GDM1 (cell line): ENCODE data around the gene HSF4.

Source experiments
- DNase-seq: peaks from one replicate; lab custom pipeline; 2025; lab: John Stamatoyannopoulos, UW

The HSF4 gene

GRCh38 chr16:67184995-67185650, 20.6 kb downstream of the HSF4 start:
- DNase-seq = peak; percentile 44

- no peak for DNase-seq
Measured at GRCh38 chr16:67185651-67186134, 21.1 kb downstream of the HSF4 start.

- DNase-seq = no peak
Measured at GRCh38 chr16:67186550-67186950, 22.0 kb downstream of the HSF4 start.

- no peak for DNase-seq
Measured at GRCh38 chr16:67187175-67187890, 22.8 kb downstream of the HSF4 start.

GRCh38 chr16:67188323-67188722, 23.8 kb downstream of the HSF4 start:
- no peak for DNase-seq

GRCh38 chr16:67188798-67189197, 24.3 kb downstream of the HSF4 start:
- DNase-seq = no peak

- DNase-seq = no peak
Measured at GRCh38 chr16:67190041-67190440, 25.5 kb downstream of the HSF4 start, which contains the start of gene EXOC3L1. Gene EXOC3L1 (minus strand): TSS chr16:67190136. CDS start chr16:67189676, 460 bp downstream.

GRCh38 chr16:67190448-67191399, 26.2 kb downstream of the HSF4 start:
- no peak for DNase-seq

GRCh38 chr16:67191411-67191994, 27.0 kb downstream of the HSF4 start:
- DNase-seq = no peak

- peak; percentile 80 for DNase-seq
Measured at GRCh38 chr16:67191995-67192681, 27.6 kb downstream of the HSF4 start, which contains the start of gene E2F4. Gene E2F4 (plus strand): TSS chr16:67192155. CDS start chr16:67192228, 73 bp downstream.

- DNase-seq = no peak
Measured at GRCh38 chr16:67192781-67193361, 28.3 kb downstream of the HSF4 start.

- DNase-seq = no peak
Measured at GRCh38 chr16:67193536-67193935, 29.0 kb downstream of the HSF4 start.

- no peak for DNase-seq
Measured at GRCh38 chr16:67194260-67194659, 29.7 kb downstream of the HSF4 start.

- DNase-seq = no peak
Measured at GRCh38 chr16:67195676-67196075, 31.1 kb downstream of the HSF4 start.

- no peak for DNase-seq
Measured at GRCh38 chr16:67196881-67197280, 32.3 kb downstream of the HSF4 start.

- no peak for DNase-seq
Measured at GRCh38 chr16:67197704-67198103, 33.2 kb downstream of the HSF4 start.

GRCh38 chr16:67198238-67198734, 33.7 kb downstream of the HSF4 start:
- no peak for DNase-seq

- DNase-seq = no peak
Measured at GRCh38 chr16:67199011-67199807, 34.7 kb downstream of the HSF4 start, which contains the start of gene ELMO3. Gene ELMO3 (plus strand): TSS chr16:67199131. CDS start chr16:67199327, 196 bp downstream.

- no peak for DNase-seq
Measured at GRCh38 chr16:67199808-67200198, 35.3 kb downstream of the HSF4 start.

GRCh38 chr16:67200491-67200890, 35.9 kb downstream of the HSF4 start:
- no peak for DNase-seq
